ENCODE results near the gene RPS6KB2. TPM values are rescaled to one million over a fixed set of nuclear protein-coding genes. Genes with fewer than 3 reads are reported as not detected.

RPS6KB2 gene
- total RNA-seq, 1 experiment from 2014 or later, result 77.9 TPM

DNA sequence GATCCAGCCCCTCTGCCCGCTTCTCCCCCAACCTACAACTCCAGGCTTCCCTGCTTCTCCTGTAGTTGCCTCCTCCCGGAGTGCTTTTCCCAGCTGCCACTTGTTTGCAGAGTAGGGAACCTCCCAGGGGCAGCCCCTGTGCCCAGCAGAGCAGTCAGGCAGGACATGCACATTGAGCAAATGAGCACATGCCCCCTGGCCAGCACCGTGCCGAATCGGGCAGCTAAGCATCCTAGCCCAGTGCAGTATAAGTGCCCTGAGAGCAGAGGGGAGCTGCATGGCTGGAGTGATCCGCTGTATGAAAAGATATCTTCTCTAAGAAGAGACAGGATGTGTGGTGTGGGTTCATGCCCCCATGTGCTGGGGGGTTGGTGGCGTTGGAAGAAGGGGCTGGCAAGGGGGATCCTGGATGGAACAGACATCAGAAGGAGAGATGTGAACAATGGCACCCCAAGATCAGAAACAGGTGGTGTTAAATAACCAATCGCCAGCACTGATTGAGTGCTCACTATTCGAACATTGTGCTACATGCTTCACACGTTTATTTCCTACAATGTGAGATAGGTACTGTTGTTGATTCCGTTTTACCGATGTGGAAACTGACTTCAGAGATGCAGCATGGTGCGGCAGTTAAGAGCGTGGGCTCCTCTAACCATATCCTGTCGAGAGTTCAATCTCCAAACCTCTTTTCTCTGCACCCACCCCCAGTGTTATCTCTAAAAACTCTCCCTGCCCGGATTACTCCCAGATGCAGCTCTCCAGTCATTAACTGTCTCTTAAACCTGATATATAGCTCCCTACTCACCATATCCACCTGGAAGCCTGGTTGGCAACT lies 55.8 kb downstream of the RPS6KB2 start:
- Histone ChIP-seq H3K36me3 (peaks cover 2% of the 10 kb centered on the region), H3K4me3 (peak overlapping the region; percentile 62), H3K9me3 (no peaks in the 10 kb centered on the region), H3K27me3 (no peaks in the 10 kb centered on the region)
- DNase-seq, result no peak

DNA sequence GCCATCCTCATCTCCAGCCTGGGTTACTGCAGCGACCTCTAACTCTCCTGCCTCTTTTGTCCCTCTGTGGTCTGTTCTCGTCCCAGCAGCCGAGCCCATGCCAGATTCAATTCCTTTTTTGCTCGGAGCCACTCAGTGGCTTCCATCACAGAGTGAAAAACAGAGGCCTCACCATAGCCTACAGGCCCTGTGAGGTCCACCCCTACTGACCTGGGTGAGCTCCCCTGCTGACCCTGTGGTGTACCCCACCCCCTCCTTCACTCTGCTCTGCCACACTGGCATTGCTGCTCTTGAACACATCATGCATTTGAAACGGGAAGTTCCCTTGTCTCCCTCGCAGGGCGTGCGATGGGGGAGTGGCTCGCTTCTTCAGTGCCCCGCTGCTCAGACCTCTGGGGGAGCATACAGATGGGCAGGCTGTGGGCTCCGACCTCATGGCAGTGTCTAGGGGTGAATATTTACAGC lies 56.6 kb downstream of the RPS6KB2 start:
- no peaks in the 10 kb centered on the region for H3K27me3 ChIP-seq
- no peak for DNase-seq
- no peak overlapping the region for H3K4me3 ChIP-seq
- peaks cover 2% of the 10 kb centered on the region for H3K36me3 ChIP-seq
- no peaks in the 10 kb centered on the region for H3K9me3 ChIP-seq

Other genes with a start within 250 kb of the RPS6KB2 start
- gene GRK2, start 162.0 kb upstream of the RPS6KB2 start, total RNA-seq (2014; rRNA removed; shearing (Covaris generic); ENCODE audit: low replicate concordance), result 24.2 and 31.8 TPM in 2 replicates
- gene ANKRD13D, start 139.2 kb upstream of the RPS6KB2 start, total RNA-seq (2014; rRNA removed; shearing (Covaris generic); ENCODE audit: low replicate concordance), result 17.2 and 25.8 TPM in 2 replicates
- gene SSH3, start 125.0 kb upstream of the RPS6KB2 start, total RNA-seq (2014; rRNA removed; shearing (Covaris generic); ENCODE audit: low replicate concordance), result 3.8 and 5.1 TPM in 2 replicates
- 17.3 and 40.1 TPM in 2 replicates for gene POLD4, start 74.9 kb upstream of the RPS6KB2 start, total RNA-seq (2014; rRNA removed; shearing (Covaris generic); ENCODE audit: low replicate concordance)
- gene CLCF1, start 54.9 kb upstream of the RPS6KB2 start, total RNA-seq (2014; rRNA removed; shearing (Covaris generic); ENCODE audit: low replicate concordance), result 6.4 and 7.7 TPM in 2 replicates
- gene RAD9A, start 36.5 kb upstream of the RPS6KB2 start, total RNA-seq (2014; rRNA removed; shearing (Covaris generic); ENCODE audit: low replicate concordance), result 1.7 and 17.6 TPM in 2 replicates
- gene PPP1CA, start 26.6 kb upstream of the RPS6KB2 start, total RNA-seq (2014; rRNA removed; shearing (Covaris generic); ENCODE audit: low replicate concordance), result 244 and 262 TPM in 2 replicates
- not detected in 2 replicates for gene TBC1D10C, start 24.4 kb upstream of the RPS6KB2 start, total RNA-seq (2014; rRNA removed; shearing (Covaris generic); ENCODE audit: low replicate concordance)
- not detected in 2 replicates for gene CARNS1, start 12.8 kb upstream of the RPS6KB2 start, total RNA-seq (2014; rRNA removed; shearing (Covaris generic); ENCODE audit: low replicate concordance)
- not detected in 2 replicates for gene PTPRCAP, start 9.2 kb downstream of the RPS6KB2 start, total RNA-seq (2014; rRNA removed; shearing (Covaris generic); ENCODE audit: low replicate concordance)
- gene CORO1B, start 15.0 kb downstream of the RPS6KB2 start, total RNA-seq (2014; rRNA removed; shearing (Covaris generic); ENCODE audit: low replicate concordance), result 58.3 and 96.9 TPM in 2 replicates
- gene GPR152, start 24.2 kb downstream of the RPS6KB2 start, total RNA-seq (2014; rRNA removed; shearing (Covaris generic); ENCODE audit: low replicate concordance), result not detected in 2 replicates
- gene CABP4, start 26.9 kb downstream of the RPS6KB2 start, total RNA-seq (2014; rRNA removed; shearing (Covaris generic); ENCODE audit: low replicate concordance), result 0.26 and 3.0 TPM in 2 replicates
- gene TMEM134, start 40.8 kb downstream of the RPS6KB2 start, total RNA-seq (2014; rRNA removed; shearing (Covaris generic); ENCODE audit: low replicate concordance), result 39.4 and 44.2 TPM in 2 replicates
- 85.1 and 122 TPM in 2 replicates for gene AIP, start 54.5 kb downstream of the RPS6KB2 start, total RNA-seq (2014; rRNA removed; shearing (Covaris generic); ENCODE audit: low replicate concordance)
- 5.5 and 18.9 TPM in 2 replicates for gene PITPNM1, start 76.9 kb downstream of the RPS6KB2 start, total RNA-seq (2014; rRNA removed; shearing (Covaris generic); ENCODE audit: low replicate concordance)
- gene CDK2AP2, start 79.7 kb downstream of the RPS6KB2 start, total RNA-seq (2014; rRNA removed; shearing (Covaris generic); ENCODE audit: low replicate concordance), result 14.1 and 14.8 TPM in 2 replicates
- gene CABP2, start 95.0 kb downstream of the RPS6KB2 start, total RNA-seq (2014; rRNA removed; shearing (Covaris generic); ENCODE audit: low replicate concordance), result not detected in 2 replicates
- gene GSTP1, start 155.3 kb downstream of the RPS6KB2 start, total RNA-seq (2014; rRNA removed; shearing (Covaris generic); ENCODE audit: low replicate concordance), result 280 and 743 TPM in 2 replicates
- 274 and 469 TPM in 2 replicates for gene NDUFV1, start 178.4 kb downstream of the RPS6KB2 start, total RNA-seq (2014; rRNA removed; shearing (Covaris generic); ENCODE audit: low replicate concordance)
- 15.0 TPM in 1 of 2 replicates, not detected in the other for gene NUDT8, start 201.4 kb downstream of the RPS6KB2 start, total RNA-seq (2014; rRNA removed; shearing (Covaris generic); ENCODE audit: low replicate concordance)
- gene TBX10, start 211.3 kb downstream of the RPS6KB2 start, total RNA-seq (2014; rRNA removed; shearing (Covaris generic); ENCODE audit: low replicate concordance), result not detected in 2 replicates
- not detected in 2 replicates for gene ACY3, start 222.2 kb downstream of the RPS6KB2 start, total RNA-seq (2014; rRNA removed; shearing (Covaris generic); ENCODE audit: low replicate concordance)
- not detected in 2 replicates for gene ALDH3B2, start 246.1 kb downstream of the RPS6KB2 start, total RNA-seq (2014; rRNA removed; shearing (Covaris generic); ENCODE audit: low replicate concordance)

Measured in MG63 (cell line).